ENCODE measurements around the gene PIP5K1B. TPM values are rescaled to one million over a fixed set of nuclear protein-coding genes. Genes with fewer than 3 reads are reported as not detected.

PIP5K1B gene
- total RNA-seq, 3 donors from 2014 or later, result 0.48 to 1.6 (median 0.57) TPM

- DNase-seq (no peak), ATAC-seq (no peak)
- peaks cover 11% of the 10 kb centered on the region for H3K27me3 Mint-ChIP-seq (ENCODE audit: low read depth)
- no peak overlapping the region for H3K4me3 Mint-ChIP-seq
- H3K36me3 Mint-ChIP-seq (ENCODE audit: insufficient read depth), result no peaks in the 10 kb centered on the region
- no peaks in the 10 kb centered on the region for H3K9me3 Mint-ChIP-seq
- no peaks in the 10 kb centered on the region for H3K4me1 Mint-ChIP-seq (ENCODE audit: low read depth)
Measured at GRCh38 chr9:68733021-68733405, 28.0 kb downstream of the PIP5K1B start.

GRCh38 chr9:68738358-68738757 lies 33.3 kb downstream of the PIP5K1B start:
- no peaks in the 10 kb centered on the region for H3K9me3 Mint-ChIP-seq
- ATAC-seq (no peak), DNase-seq (no peak)
- H3K4me3 Mint-ChIP-seq, result no peak overlapping the region
- H3K4me1 Mint-ChIP-seq (ENCODE audit: low read depth), result no peaks in the 10 kb centered on the region
- H3K36me3 Mint-ChIP-seq (ENCODE audit: insufficient read depth), result no peaks in the 10 kb centered on the region
- peaks cover 5% of the 10 kb centered on the region for H3K27me3 Mint-ChIP-seq (ENCODE audit: low read depth)

- Mint-ChIP-seq H3K36me3 (ENCODE audit: insufficient read depth) (no peaks in the 10 kb centered on the region), H3K9me3 (no peaks in the 10 kb centered on the region), H3K4me3 (no peak overlapping the region), H3K4me1 (ENCODE audit: low read depth) (no peaks in the 10 kb centered on the region), H3K27me3 (ENCODE audit: low read depth) (peaks cover 5% of the 10 kb centered on the region)
- ATAC-seq (no peak), DNase-seq (no peak)
Measured at GRCh38 chr9:68739621-68740174, 34.7 kb downstream of the PIP5K1B start.

GRCh38 chr9:68740561-68740960 lies 35.5 kb downstream of the PIP5K1B start:
- ATAC-seq (no peak), DNase-seq (no peak)
- H3K36me3 Mint-ChIP-seq (ENCODE audit: insufficient read depth), result no peaks in the 10 kb centered on the region
- no peak overlapping the region for H3K4me3 Mint-ChIP-seq
- H3K4me1 Mint-ChIP-seq (ENCODE audit: low read depth), result no peaks in the 10 kb centered on the region
- peaks cover 4% of the 10 kb centered on the region for H3K27me3 Mint-ChIP-seq (ENCODE audit: low read depth)
- H3K9me3 Mint-ChIP-seq, result no peaks in the 10 kb centered on the region

GRCh38 chr9:68741234-68741633 lies 36.2 kb downstream of the PIP5K1B start:
- H3K4me1 Mint-ChIP-seq (ENCODE audit: low read depth), result no peaks in the 10 kb centered on the region
- no peaks in the 10 kb centered on the region for H3K36me3 Mint-ChIP-seq (ENCODE audit: insufficient read depth)
- no peak for DNase-seq
- H3K27me3 Mint-ChIP-seq (ENCODE audit: low read depth), result no peaks in the 10 kb centered on the region
- no peak overlapping the region for H3K4me3 Mint-ChIP-seq
- H3K9me3 Mint-ChIP-seq, result no peaks in the 10 kb centered on the region
- ATAC-seq, result no peak

GRCh38 chr9:68741704-68742332 lies 36.8 kb downstream of the PIP5K1B start:
- DNase-seq (no peak), ATAC-seq (no peak)
- Mint-ChIP-seq H3K4me1 (ENCODE audit: low read depth) (no peaks in the 10 kb centered on the region), H3K9me3 (no peaks in the 10 kb centered on the region), H3K27me3 (ENCODE audit: low read depth) (no peaks in the 10 kb centered on the region), H3K36me3 (ENCODE audit: insufficient read depth) (no peaks in the 10 kb centered on the region), H3K4me3 (no peak overlapping the region)

GRCh38 chr9:68742333-68742730 lies 37.3 kb downstream of the PIP5K1B start:
- Mint-ChIP-seq H3K9me3 (no peaks in the 10 kb centered on the region), H3K27me3 (ENCODE audit: low read depth) (no peaks in the 10 kb centered on the region), H3K4me3 (no peak overlapping the region), H3K36me3 (ENCODE audit: insufficient read depth) (no peaks in the 10 kb centered on the region), H3K4me1 (ENCODE audit: low read depth) (no peaks in the 10 kb centered on the region)
- no peak for ATAC-seq
- DNase-seq, result no peak

- Mint-ChIP-seq H3K4me3 (no peak overlapping the region), H3K4me1 (ENCODE audit: low read depth) (no peaks in the 10 kb centered on the region), H3K9me3 (no peaks in the 10 kb centered on the region), H3K27me3 (ENCODE audit: low read depth) (no peaks in the 10 kb centered on the region), H3K36me3 (ENCODE audit: insufficient read depth) (no peaks in the 10 kb centered on the region)
- no peak for ATAC-seq
- no peak for DNase-seq
Measured at GRCh38 chr9:68744426-68744825, 39.4 kb downstream of the PIP5K1B start.

GRCh38 chr9:68746525-68746924 lies 41.5 kb downstream of the PIP5K1B start:
- Mint-ChIP-seq H3K9me3 (no peaks in the 10 kb centered on the region), H3K36me3 (ENCODE audit: insufficient read depth) (no peaks in the 10 kb centered on the region), H3K27me3 (ENCODE audit: low read depth) (no peaks in the 10 kb centered on the region), H3K4me1 (ENCODE audit: low read depth) (no peaks in the 10 kb centered on the region), H3K4me3 (no peak overlapping the region)
- DNase-seq (no peak), ATAC-seq (no peak)

GRCh38 chr9:68747043-68747533 lies 42.0 kb downstream of the PIP5K1B start:
- Mint-ChIP-seq H3K27me3 (ENCODE audit: low read depth) (no peaks in the 10 kb centered on the region), H3K9me3 (no peaks in the 10 kb centered on the region), H3K4me3 (no peak overlapping the region), H3K4me1 (ENCODE audit: low read depth) (no peaks in the 10 kb centered on the region), H3K36me3 (ENCODE audit: insufficient read depth) (no peaks in the 10 kb centered on the region)
- no peak for ATAC-seq
- DNase-seq, result no peak

- DNase-seq (no peak), ATAC-seq (no peak)
- Mint-ChIP-seq H3K9me3 (no peaks in the 10 kb centered on the region), H3K36me3 (ENCODE audit: insufficient read depth) (no peaks in the 10 kb centered on the region), H3K4me1 (ENCODE audit: low read depth) (no peaks in the 10 kb centered on the region), H3K27me3 (ENCODE audit: low read depth) (peaks cover 3% of the 10 kb centered on the region), H3K4me3 (no peak overlapping the region)
Measured at GRCh38 chr9:68749135-68749534, 44.1 kb downstream of the PIP5K1B start.

GRCh38 chr9:68749579-68750159 lies 44.6 kb downstream of the PIP5K1B start:
- ATAC-seq, result no peak

GRCh38 chr9:68750255-68750654 lies 45.2 kb downstream of the PIP5K1B start:
- DNase-seq (no peak), ATAC-seq (no peak)
- Mint-ChIP-seq H3K4me3 (no peak overlapping the region), H3K4me1 (ENCODE audit: low read depth) (no peaks in the 10 kb centered on the region), H3K36me3 (ENCODE audit: insufficient read depth) (no peaks in the 10 kb centered on the region), H3K27me3 (ENCODE audit: low read depth) (peaks cover 5% of the 10 kb centered on the region), H3K9me3 (no peaks in the 10 kb centered on the region)

More at GRCh38 chr9:68749579-68750159, 44.6 kb downstream of the PIP5K1B start:
- H3K36me3 Mint-ChIP-seq (ENCODE audit: insufficient read depth), result no peaks in the 10 kb centered on the region
- H3K4me3 Mint-ChIP-seq, result no peak overlapping the region
- no peaks in the 10 kb centered on the region for H3K9me3 Mint-ChIP-seq
- no peaks in the 10 kb centered on the region for H3K4me1 Mint-ChIP-seq (ENCODE audit: low read depth)
- H3K27me3 Mint-ChIP-seq (ENCODE audit: low read depth), result peaks cover 4% of the 10 kb centered on the region
- DNase-seq, result no peak

GRCh38 chr9:68750786-68751185 lies 45.7 kb downstream of the PIP5K1B start:
- no peaks in the 10 kb centered on the region for H3K4me1 Mint-ChIP-seq (ENCODE audit: low read depth)
- H3K27me3 Mint-ChIP-seq (ENCODE audit: low read depth), result peaks cover 8% of the 10 kb centered on the region
- DNase-seq, result no peak
- no peaks in the 10 kb centered on the region for H3K9me3 Mint-ChIP-seq
- no peak overlapping the region for H3K4me3 Mint-ChIP-seq
- H3K36me3 Mint-ChIP-seq (ENCODE audit: insufficient read depth), result no peaks in the 10 kb centered on the region
- ATAC-seq, result no peak

GRCh38 chr9:68751556-68751955 lies 46.5 kb downstream of the PIP5K1B start:
- ATAC-seq, result no peak
- no peak for DNase-seq
- no peaks in the 10 kb centered on the region for H3K9me3 Mint-ChIP-seq
- no peaks in the 10 kb centered on the region for H3K36me3 Mint-ChIP-seq (ENCODE audit: insufficient read depth)
- H3K27me3 Mint-ChIP-seq (ENCODE audit: low read depth), result peaks cover 8% of the 10 kb centered on the region
- H3K4me1 Mint-ChIP-seq (ENCODE audit: low read depth), result no peaks in the 10 kb centered on the region
- no peak overlapping the region for H3K4me3 Mint-ChIP-seq

Measured in activated T-cell treated with anti-CD3 and anti-CD28 coated beads, Interleukin-2, amount 50 U/mL, for 4 hours (primary cell).